HUES6 (cell line): Measurements from ENCODE around the gene FSD2.

ENCODE experiments used
- H3K27ac ChIP-seq: 2 replicates; pipeline ENCODE4 v1.7.0; 2013; ENCODE audit warnings: low read depth, mild to moderate bottlenecking, low read length, inconsistent platforms
- H3K27me3 ChIP-seq: 2 replicates; pipeline ENCODE4 v1.6.1; 2013; ENCODE audit warnings: low read length; ENCODE audit not compliant: control insufficient read depth, insufficient read depth
- H3K36me3 ChIP-seq: 2 replicates; pipeline ENCODE4 v1.6.1; 2013; ENCODE audit warnings: low read length; ENCODE audit not compliant: control insufficient read depth, insufficient read depth
- H3K4me1 ChIP-seq: 2 replicates; pipeline ENCODE4 v1.6.1; 2013; ENCODE audit warnings: low read length; ENCODE audit not compliant: control insufficient read depth, insufficient read depth
- H3K4me3 ChIP-seq: 2 replicates; pipeline ENCODE4 v1.5.1; 2013; ENCODE audit warnings: low read depth, low read length
- H3K9ac ChIP-seq: one replicate; pipeline ENCODE4 v1.6.1; 2013; ENCODE audit warnings: mild to moderate bottlenecking, low read length
- H3K9me3 ChIP-seq: 2 replicates; pipeline ENCODE4 v1.6.1; 2013; ENCODE audit warnings: low read depth, low read length; ENCODE audit not compliant: control insufficient read depth, insufficient read depth

FSD2 gene

DNA sequence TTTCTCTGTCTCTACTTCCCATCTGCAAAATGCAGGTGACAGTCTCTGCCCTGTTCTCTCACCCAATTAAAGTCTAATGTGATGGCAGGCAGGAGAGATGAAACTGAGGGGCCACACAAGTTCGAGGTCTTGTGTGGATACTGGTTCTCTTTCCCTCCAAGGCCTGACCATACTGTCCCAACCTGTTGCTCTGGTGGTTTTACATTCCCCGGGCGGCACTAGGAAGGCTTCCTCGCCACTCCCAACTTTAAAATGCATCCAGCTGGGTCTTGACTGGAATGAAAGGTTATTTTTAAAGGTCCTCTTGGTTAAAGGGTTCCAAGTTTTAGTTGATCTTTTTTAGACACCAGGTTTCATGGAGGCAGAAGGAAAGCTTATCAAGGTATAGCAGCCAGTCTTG lies 40.8 kb upstream of the FSD2 start:
- Histone ChIP-seq H3K9ac (no peak overlapping the region), H3K4me1 (peaks cover 12% of the 10 kb centered on the region), H3K9me3 (no peaks in the 10 kb centered on the region; the same call in 1 of the 2 replicates), H3K36me3 (no peaks in the 10 kb centered on the region), H3K27ac (no peak overlapping the region), H3K4me3 (no peak overlapping the region), H3K27me3 (no peaks in the 10 kb centered on the region)

DNA sequence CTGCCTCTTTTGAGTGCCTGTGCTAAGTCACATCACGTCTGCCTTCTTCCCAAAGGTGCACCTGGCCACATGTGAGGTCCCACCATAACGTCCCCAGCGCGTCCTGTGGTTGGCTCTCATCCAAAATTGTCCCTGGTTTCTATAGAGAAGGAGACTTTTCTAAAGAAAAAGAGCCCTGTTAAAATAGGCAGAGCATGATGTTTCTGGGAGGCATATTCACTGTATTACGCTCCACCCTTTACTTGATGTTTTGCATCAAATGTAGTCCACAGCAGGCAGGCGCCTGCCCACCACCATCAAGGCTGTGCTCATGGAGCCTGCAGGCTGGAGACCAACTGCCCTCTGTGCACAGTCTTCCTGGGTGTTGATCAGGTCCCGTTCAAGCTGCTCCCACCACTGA lies 39.8 kb upstream of the FSD2 start:
- no peaks in the 10 kb centered on the region for H3K36me3 ChIP-seq
- no peak overlapping the region for H3K9ac ChIP-seq
- no peak overlapping the region for H3K4me3 ChIP-seq
- H3K9me3 ChIP-seq = no peaks in the 10 kb centered on the region; the same call in 1 of the 2 replicates
- H3K4me1 ChIP-seq = peaks cover 12% of the 10 kb centered on the region
- no peaks in the 10 kb centered on the region for H3K27me3 ChIP-seq
- H3K27ac ChIP-seq = no peak overlapping the region

DNA sequence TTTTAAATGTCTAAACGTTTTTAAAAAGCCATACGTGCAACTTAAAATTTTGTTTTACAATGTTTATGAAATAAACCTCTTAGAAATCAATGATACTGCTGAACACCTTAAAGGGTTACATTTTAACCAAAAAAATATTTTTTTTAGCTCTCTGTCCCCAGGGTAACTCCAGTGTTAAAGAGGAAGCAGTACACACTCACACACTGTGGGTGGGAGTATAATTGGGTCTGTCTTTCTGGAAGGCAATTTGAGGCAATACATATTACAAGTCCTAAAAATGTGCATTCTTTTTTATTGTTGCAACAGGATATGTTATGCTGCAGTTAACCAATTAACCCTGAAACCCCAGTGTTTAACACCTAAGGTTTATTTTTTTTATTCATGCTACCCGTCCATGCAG lies 37.7 kb upstream of the FSD2 start:
- no peaks in the 10 kb centered on the region; the same call in 1 of the 2 replicates for H3K9me3 ChIP-seq
- H3K4me3 ChIP-seq = no peak overlapping the region
- H3K27me3 ChIP-seq = no peaks in the 10 kb centered on the region
- H3K36me3 ChIP-seq = no peaks in the 10 kb centered on the region
- H3K9ac ChIP-seq = no peak overlapping the region
- H3K27ac ChIP-seq = no peak overlapping the region
- H3K4me1 ChIP-seq = no peaks in the 10 kb centered on the region

DNA sequence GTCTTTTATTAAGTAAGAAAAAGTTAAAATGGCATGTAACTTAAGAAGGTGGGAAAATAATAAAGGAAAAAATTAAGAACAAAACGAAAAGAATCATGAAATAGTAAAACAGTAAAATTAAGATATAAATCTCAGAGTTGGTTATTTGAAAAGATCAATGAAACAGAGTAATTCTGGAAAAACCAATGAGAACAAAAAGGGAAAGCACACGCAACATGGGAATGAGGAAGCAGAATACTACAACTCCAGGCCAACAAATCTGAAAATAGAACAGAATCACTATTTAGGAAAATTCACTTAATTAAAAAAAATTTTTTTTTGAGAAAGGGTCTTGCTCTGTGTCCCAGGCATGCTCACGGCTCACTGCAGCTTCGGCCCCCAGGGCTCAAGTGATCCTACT lies 34.3 kb upstream of the FSD2 start:
- Histone ChIP-seq H3K36me3 (peaks cover 19% of the 10 kb centered on the region), H3K9ac (no peak overlapping the region), H3K27ac (no peak overlapping the region), H3K9me3 (no peaks in the 10 kb centered on the region; the same call in 1 of the 2 replicates), H3K4me3 (no peak overlapping the region), H3K4me1 (no peaks in the 10 kb centered on the region), H3K27me3 (no peaks in the 10 kb centered on the region)

DNA sequence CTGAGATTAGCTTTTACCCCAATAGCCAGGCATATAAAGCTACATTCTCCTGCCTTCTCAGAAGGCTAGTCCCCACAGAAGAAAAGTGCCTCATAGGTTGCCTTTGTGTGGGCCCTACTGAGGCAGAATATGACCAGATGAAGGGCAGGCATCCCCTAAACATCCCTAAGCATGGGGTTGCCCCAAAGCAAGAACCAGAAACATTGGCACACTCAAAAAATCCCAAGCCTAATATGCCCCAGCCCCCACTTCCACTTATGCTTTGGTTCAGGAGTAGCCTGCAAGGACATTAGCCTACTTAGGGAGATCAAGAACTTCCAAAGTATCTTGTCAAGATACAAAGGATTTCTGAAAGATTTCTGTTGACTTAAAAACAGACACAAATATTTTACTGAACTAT lies 33.3 kb upstream of the FSD2 start:
- Histone ChIP-seq H3K9ac (no peak overlapping the region), H3K4me3 (no peak overlapping the region), H3K36me3 (peaks cover 27% of the 10 kb centered on the region), H3K9me3 (no peaks in the 10 kb centered on the region; the same call in 1 of the 2 replicates), H3K4me1 (no peaks in the 10 kb centered on the region), H3K27me3 (no peaks in the 10 kb centered on the region), H3K27ac (no peak overlapping the region)

DNA sequence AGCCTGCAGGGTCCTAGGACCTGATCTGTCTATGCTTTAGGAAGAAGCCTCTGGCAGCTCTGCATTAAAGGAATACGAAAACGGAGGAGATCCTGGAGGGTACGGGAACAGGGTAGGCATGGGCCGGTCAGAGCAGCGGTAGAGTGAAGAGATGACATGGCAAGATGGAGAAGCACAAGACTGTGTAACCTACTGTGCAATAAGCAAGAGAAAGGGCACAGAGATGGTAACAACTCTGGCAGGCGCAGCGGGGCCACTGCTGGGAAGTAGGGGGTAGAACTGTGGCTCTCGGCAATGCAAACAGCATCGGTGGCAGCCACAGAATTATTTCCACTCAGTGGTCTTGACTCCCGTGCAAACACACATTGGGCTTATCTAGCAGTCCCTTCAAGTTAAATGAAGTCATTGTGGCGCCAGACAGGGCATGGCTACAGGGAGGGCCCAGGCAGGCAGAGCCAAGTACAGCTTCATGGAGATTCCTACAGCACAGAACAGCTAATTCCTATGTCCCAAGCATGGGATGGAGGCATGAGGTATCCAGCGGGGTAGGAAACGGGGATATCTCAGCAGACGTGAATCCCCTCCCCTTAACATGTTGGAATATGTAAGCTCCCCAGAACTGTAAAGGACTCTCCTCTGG lies 32.3 kb upstream of the FSD2 start:
- peaks cover 32% of the 10 kb centered on the region for H3K36me3 ChIP-seq
- H3K9me3 ChIP-seq = no peaks in the 10 kb centered on the region
- H3K9ac ChIP-seq = no peak overlapping the region
- no peak overlapping the region for H3K27ac ChIP-seq
- no peaks in the 10 kb centered on the region for H3K27me3 ChIP-seq
- H3K4me1 ChIP-seq = no peaks in the 10 kb centered on the region
- no peak overlapping the region for H3K4me3 ChIP-seq

DNA sequence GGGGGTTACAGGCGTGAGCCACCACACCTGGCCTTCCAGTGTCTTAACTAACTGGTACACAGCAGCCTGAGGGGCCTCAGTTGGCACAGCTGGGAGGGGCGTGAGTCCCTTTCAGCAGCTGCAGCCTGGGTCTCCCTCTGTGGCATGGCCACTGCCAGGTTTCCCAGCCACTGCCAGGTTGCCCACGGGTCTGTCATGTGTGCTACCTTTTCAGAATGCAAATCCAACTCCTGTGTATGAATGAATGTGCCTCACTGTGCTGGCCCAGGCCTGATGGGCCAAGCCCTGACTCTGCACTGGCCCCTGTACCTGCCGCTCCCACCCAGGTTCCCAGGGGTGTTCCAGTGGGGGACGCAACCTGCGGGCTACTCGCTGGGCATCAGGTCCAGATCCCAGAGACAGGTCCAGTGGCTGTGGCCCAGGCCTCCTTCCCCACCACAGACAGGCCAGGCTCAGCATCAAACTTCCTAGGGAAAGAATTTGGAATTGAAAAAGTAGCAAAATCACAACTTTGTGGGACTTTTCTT lies 29.6 kb upstream of the FSD2 start:
- Histone ChIP-seq H3K27me3 (no peaks in the 10 kb centered on the region), H3K4me3 (no peak overlapping the region), H3K27ac (no peak overlapping the region), H3K36me3 (peaks cover 59% of the 10 kb centered on the region), H3K9ac (no peak overlapping the region), H3K4me1 (no peaks in the 10 kb centered on the region), H3K9me3 (no peaks in the 10 kb centered on the region)

DNA sequence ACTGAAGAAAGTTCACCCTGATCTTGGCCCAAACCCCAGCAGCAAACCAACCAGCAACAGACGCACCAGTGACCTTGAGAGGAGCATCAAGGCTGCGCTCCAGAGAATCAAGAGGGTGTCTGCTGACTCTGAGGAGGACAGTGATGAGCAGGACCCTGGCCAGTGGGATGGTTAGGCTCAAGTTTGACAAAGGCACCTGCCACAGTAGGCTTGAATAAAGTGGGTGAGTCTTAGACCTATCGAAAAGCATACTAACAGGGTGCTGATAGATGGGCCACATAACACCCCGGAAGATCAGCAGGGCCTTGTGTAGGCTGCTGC lies 27.5 kb upstream of the FSD2 start:
- Histone ChIP-seq H3K4me1 (no peaks in the 10 kb centered on the region), H3K9me3 (no peaks in the 10 kb centered on the region), H3K36me3 (peaks cover 75% of the 10 kb centered on the region), H3K27me3 (no peaks in the 10 kb centered on the region), H3K4me3 (no peak overlapping the region), H3K9ac (no peak overlapping the region), H3K27ac (no peak overlapping the region)

DNA sequence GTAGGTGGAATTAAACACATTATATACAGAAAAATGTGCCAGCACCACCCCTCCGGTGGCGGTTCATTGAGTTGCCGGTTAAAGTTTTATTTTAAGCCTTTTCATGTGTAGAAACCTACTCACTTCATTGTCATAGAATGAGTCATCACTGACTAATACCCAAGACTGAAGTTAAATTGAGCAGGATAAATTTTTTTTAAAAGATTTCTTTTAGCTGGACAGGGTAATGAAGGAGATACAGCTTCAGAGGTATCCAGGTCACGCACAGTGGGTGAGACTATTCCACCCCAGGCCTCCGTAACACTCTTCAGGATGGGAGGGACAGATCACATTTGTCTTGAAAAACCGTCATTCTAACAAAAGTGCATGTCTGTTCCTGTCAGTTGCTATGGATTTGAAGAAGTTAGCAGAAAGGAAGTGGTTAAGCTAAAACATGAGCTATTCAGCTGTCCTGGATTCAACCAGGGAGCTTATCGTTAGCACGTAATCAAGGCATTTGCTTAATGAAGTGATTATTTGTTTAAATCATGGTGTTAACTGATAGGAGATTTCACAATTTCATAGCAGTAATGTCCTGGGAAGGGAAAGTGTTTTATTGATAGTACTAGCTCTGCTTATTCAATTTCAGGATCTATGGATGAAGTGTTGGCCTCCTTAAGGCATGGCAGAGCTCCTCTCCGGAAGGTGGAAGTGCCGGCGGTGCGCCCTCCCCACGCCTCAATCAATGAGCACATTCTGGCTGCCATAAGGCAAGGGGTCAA lies 26.9 kb upstream of the FSD2 start:
- Histone ChIP-seq H3K4me1 (no peaks in the 10 kb centered on the region), H3K27me3 (no peaks in the 10 kb centered on the region), H3K4me3 (no peak overlapping the region), H3K9me3 (no peaks in the 10 kb centered on the region), H3K27ac (no peak overlapping the region), H3K36me3 (peaks cover 80% of the 10 kb centered on the region), H3K9ac (no peak overlapping the region)

DNA sequence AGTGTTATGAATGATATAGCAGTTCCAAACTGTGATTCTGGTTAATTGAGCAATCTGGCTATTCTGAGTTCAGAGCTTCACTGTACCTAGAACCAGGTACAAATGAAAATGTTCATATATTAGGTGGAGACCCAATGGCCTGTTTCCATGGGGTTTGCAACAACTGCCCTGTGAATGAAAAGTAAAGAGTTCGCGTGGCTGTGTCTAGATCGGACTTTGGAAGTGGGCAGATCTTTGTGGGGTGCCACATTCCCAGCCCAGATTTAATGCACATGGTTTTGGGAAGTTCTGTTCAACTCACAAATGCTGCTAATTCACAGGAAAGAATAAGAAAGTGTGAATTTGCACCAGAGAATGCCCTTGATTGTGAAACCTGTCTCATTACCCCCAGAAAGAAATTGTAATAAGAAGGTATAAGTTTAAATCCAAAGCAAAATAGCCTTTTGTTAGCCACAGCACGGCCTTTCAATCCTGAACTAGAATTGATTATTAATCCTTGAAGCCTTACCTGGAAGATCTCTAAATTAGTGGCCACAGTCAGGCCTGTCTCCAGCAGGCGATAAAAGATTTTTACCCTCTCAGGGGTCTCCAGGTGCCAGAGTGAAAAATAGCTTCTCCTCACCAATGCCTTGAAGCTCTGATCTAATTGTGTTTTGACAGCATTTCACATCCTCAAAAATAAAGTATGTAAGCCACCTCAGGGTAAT lies 26.2 kb upstream of the FSD2 start:
- no peak overlapping the region for H3K27ac ChIP-seq
- H3K9ac ChIP-seq = no peak overlapping the region
- no peak overlapping the region for H3K4me3 ChIP-seq
- no peaks in the 10 kb centered on the region for H3K4me1 ChIP-seq
- no peaks in the 10 kb centered on the region for H3K9me3 ChIP-seq
- peaks cover 82% of the 10 kb centered on the region for H3K36me3 ChIP-seq
- H3K27me3 ChIP-seq = no peaks in the 10 kb centered on the region
